Liver (tissue), 9 donors: ENCODE results near the gene JAM2. TPM values are rescaled to one million over a fixed set of nuclear protein-coding genes. Genes with fewer than 3 reads are reported as not detected.

Source experiments
- DNase-seq: peaks from one replicate; pipeline ENCODE4 v3.0.0-alpha.2; 2017; ENCODE audit warnings: low spot score
- H3K27ac ChIP-seq, 2 donors: one replicate each; pipeline ENCODE4 v1.7.0; 2013; ENCODE audit warnings: inconsistent platforms in 2 of 2, low read length in 2 of 2, control low read depth in 1 of 2, low read depth in 1 of 2, mild to moderate bottlenecking in 1 of 2
- H3K27me3 ChIP-seq, 4 donors: one replicate each; pipeline versions ENCODE4 v1.6.1 to v1.7.0; 2013; ENCODE audit warnings: low read length in 3 of 4, inconsistent platforms in 1 of 4, mild to moderate bottlenecking in 1 of 4, moderate library complexity in 1 of 4; ENCODE audit not compliant: control insufficient read depth in 4 of 4, insufficient read depth in 4 of 4
- H3K36me3 ChIP-seq, 4 donors: one replicate each; pipeline versions ENCODE4 v1.6.1 to v1.7.0; 2013; ENCODE audit warnings: low read length in 3 of 4, mild to moderate bottlenecking in 3 of 4, low read depth in 1 of 4, moderate library complexity in 1 of 4; ENCODE audit not compliant: control insufficient read depth in 4 of 4, insufficient read depth in 3 of 4
- H3K4me1 ChIP-seq, 4 donors: one replicate each; pipeline versions ENCODE4 v1.6.1 to v1.7.0; 2013; ENCODE audit warnings: low read length in 3 of 4, mild to moderate bottlenecking in 3 of 4, moderate library complexity in 1 of 4; ENCODE audit not compliant: control insufficient read depth in 4 of 4, insufficient read depth in 4 of 4
- H3K4me3 ChIP-seq, 3 donors: one replicate each; pipeline versions ENCODE4 v1.6.1 to v1.7.0; 2013; ENCODE audit warnings: low read length in 3 of 3, control low read depth in 1 of 3, low read depth in 1 of 3, mild to moderate bottlenecking in 1 of 3
- H3K9ac ChIP-seq, 2 donors: one replicate each; pipeline ENCODE4 v1.7.0; 2013; ENCODE audit warnings: low read length in 2 of 2, mild to moderate bottlenecking in 2 of 2, moderate library complexity in 2 of 2, control low read depth in 1 of 2, low read depth in 1 of 2
- H3K9me3 ChIP-seq, 4 donors: one replicate each; pipeline versions ENCODE4 v1.6.1 to v1.7.0; 2013; ENCODE audit warnings: low read length in 3 of 4; ENCODE audit not compliant: control insufficient read depth in 4 of 4
- EGR1 ChIP-seq, 2 donors: IDR thresholded peaks; 2 replicates each; pipeline ENCODE4 v1.6.1; 2016 to 2018; ENCODE audit warnings: antibody characterized with exemption in 2 of 2, low read depth in 2 of 2
- FOXA1 ChIP-seq: IDR thresholded peaks from 2 replicates; pipeline ENCODE4 v1.6.1; 2016; ENCODE audit warnings: antibody characterized with exemption
- FOXA2 ChIP-seq: IDR thresholded peaks from 2 replicates; pipeline ENCODE4 v1.6.1; 2016; ENCODE audit warnings: antibody characterized with exemption
- HNF4A ChIP-seq, 2 donors: conservative IDR thresholded peaks; 2 replicates each; pipeline ENCODE4 v1.6.1; 2016; ENCODE audit warnings: antibody characterized with exemption in 2 of 2, mild to moderate bottlenecking in 2 of 2
- HNF4G ChIP-seq: IDR thresholded peaks from 2 replicates; pipeline ENCODE4 v1.6.1; 2016; ENCODE audit warnings: antibody characterized with exemption
- JUND ChIP-seq, 2 donors: IDR thresholded peaks; 2 replicates each; pipeline ENCODE4 v1.6.1; 2016; ENCODE audit warnings: antibody characterized with exemption in 2 of 2
- RAD21 ChIP-seq, 2 donors: IDR thresholded peaks; 2 replicates each; pipeline ENCODE4 v1.6.1; 2016; ENCODE audit warnings: antibody characterized with exemption in 2 of 2, mild to moderate bottlenecking in 2 of 2
- RXRA ChIP-seq, 2 donors: IDR thresholded peaks; 2 replicates each; pipeline ENCODE4 v1.6.1; 2017 to 2018; ENCODE audit warnings: antibody characterized with exemption in 2 of 2, mild to moderate bottlenecking in 1 of 2
- SP1 ChIP-seq: IDR thresholded peaks from 2 replicates; pipeline ENCODE4 v1.6.1; 2018; ENCODE audit warnings: antibody characterized with exemption, mild to moderate bottlenecking
- WGBS: extraction: QIAGEN DNeasy Blood & Tissue Kit; methylation state at CpG from one replicate; pipeline ENCODE4 v1.1.7; 2013; 5-methylcytosine and 5-hydroxymethylcytosine counted together
- polyA plus RNA-seq, 2 donors: library from polyadenylated mRNA; stranded (reverse) in 1 of 2; unstranded in 1 of 2; fragments of 200-250 nt in 1 of 2; fragments of >200 nt in 1 of 2; fragmentation: Nextera tagmentation in 1 of 2; extraction: Ambion mirVana in 1 of 2; gene quantifications; one replicate each; pipeline versions ENCODE4 v1.2.1 to v1.2.3, GENCODE V29; 2013 to 2015
- total RNA-seq, 2 donors: library from RNA; depleted of rRNA; stranded (reverse); fragments of >200 nt; gene quantifications; one replicate each; pipeline ENCODE4 v1.2.3, GENCODE V29; 2014
- TF ChIP-seq, protein P1 (sequence below): IDR thresholded peaks from 2 replicates; pipeline ENCODE4 v1.6.1; 2016; ENCODE audit warnings: antibody characterized with exemption
- TF ChIP-seq, protein P2 (sequence below): IDR thresholded peaks from 2 replicates; pipeline ENCODE4 v1.6.1; 2016; ENCODE audit warnings: antibody characterized with exemption
- TF ChIP-seq, protein P3 (sequence below): IDR thresholded peaks from 2 replicates; pipeline ENCODE4 v1.6.1; 2016; ENCODE audit warnings: antibody characterized with exemption
- TF ChIP-seq, protein P4 (sequence below): fragments of 150-350 bp; IDR thresholded peaks from 2 replicates; pipeline ENCODE4 v1.5.1; 2017; ENCODE audit warnings: improper control_type of control experiment, low read depth, low read length; ENCODE audit not compliant: missing input control
- TF ChIP-seq, protein P5 (sequence below): IDR thresholded peaks from 2 replicates; pipeline ENCODE4 v1.6.1; 2016; ENCODE audit warnings: antibody characterized with exemption, mild to moderate bottlenecking
- donor health status: healthy.
- donor health status: healthy.
- donor health status: healthy.
- donor health status: healthy.
- donor health status: healthy.

The JAM2 gene
- total and polyA plus RNA-seq, 4 donors, result 0.89 to 2.0 (median 1.3) TPM

DNA sequence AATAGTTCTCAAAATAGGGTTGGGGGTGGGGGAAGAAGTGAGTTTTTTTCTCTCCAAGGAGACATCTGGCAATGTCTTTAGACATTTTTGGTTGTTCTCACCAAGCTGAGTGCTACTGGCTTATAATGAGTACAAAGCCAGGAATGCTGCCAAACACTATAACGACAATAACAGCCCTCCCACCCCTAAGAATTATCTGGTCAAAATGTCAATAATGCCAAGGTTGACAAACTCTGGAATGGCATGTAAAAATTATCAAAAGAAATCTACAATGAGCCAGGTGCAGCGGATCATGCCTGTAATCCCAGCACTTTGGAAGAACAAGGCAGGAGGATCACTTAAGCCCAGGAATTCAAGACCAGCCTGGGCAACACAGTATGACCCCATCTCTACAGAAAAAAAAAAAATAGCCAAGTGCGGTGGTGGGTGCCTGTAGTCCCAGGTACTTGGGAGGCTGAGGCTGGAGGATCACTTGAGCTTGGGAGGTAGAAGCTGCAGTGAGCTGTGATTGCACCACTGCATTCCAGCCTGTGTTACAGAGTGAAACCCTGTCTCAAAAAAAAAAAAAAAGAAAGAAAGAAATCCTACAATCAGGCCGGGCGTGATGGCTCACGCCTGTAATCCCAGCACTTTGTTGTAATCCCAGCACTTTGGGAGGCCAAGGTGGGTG, 93.2 kb downstream of the JAM2 start:
- TF ChIP-seq, protein P1, sequence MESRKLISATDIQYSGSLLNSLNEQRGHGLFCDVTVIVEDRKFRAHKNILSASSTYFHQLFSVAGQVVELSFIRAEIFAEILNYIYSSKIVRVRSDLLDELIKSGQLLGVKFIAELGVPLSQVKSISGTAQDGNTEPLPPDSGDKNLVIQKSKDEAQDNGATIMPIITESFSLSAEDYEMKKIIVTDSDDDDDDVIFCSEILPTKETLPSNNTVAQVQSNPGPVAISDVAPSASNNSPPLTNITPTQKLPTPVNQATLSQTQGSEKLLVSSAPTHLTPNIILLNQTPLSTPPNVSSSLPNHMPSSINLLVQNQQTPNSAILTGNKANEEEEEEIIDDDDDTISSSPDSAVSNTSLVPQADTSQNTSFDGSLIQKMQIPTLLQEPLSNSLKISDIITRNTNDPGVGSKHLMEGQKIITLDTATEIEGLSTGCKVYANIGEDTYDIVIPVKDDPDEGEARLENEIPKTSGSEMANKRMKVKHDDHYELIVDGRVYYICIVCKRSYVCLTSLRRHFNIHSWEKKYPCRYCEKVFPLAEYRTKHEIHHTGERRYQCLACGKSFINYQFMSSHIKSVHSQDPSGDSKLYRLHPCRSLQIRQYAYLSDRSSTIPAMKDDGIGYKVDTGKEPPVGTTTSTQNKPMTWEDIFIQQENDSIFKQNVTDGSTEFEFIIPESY, result no peak
- TF ChIP-seq JUND (IDR thresholded peaks at IDR 0.05) (no peak), FOXA2 (no peak), RAD21 (IDR thresholded peaks at IDR 0.05) (no peak), EGR1 (IDR thresholded peaks at IDR 0.05; ENCODE audit: low read depth in 2 of 2) (no peak)
- TF ChIP-seq, protein P2, sequence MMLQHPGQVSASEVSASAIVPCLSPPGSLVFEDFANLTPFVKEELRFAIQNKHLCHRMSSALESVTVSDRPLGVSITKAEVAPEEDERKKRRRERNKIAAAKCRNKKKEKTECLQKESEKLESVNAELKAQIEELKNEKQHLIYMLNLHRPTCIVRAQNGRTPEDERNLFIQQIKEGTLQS, result no peak
- WGBS, result 79% methylated on average over 6 of the region's 6 CpGs
- H3K4me1 ChIP-seq, result peaks cover 8 to 41% (median 34%) of the 10 kb centered on the region in 4 donors
- DNase-seq, result no peak
- H3K27ac ChIP-seq, result no peak overlapping the region
- no peak overlapping the region for H3K9ac ChIP-seq
- H3K36me3 ChIP-seq, result peaks cover 3 to 24% (median 22%) of the 10 kb centered on the region in 4 donors
- no peaks in the 10 kb centered on the region for H3K9me3 ChIP-seq
- H3K27me3 ChIP-seq, result no peaks in the 10 kb centered on the region
- H3K4me3 ChIP-seq, result no peak overlapping the region

DNA sequence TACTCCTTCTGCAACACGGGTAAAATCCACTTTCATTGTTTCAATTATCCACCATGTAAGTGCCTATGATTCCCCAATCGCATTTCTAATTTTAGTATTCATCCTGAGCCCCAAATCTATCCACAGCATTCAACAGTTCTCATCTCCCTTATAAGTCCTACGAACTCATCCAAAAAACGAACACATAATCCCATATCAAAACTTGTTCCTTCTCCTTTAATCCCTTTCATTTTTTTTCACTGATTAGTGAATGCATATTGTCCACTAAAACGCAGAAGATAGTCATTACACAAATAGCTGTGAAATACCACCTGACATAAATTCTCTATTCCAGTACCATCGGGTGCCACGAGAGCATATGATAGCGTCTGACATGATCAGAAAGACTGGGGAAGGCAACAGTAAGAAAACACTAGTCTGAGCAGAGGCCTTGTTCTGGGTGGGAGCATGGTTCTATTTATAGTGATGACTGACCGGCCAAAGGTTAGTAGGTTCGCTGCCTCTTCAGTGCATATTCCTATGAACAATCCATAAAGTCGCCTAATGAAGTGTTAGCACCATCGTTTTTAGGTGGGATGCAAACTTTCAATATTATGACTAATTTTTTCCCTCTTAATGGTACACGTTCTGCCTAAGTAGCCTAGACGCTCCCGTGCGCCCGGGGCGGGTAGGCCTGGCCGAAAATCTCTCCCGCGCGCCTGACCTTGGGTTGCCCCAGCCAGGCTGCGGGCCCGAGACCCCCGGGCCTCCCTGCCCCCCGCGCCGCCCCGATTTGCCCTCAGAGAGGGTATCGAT, 95.0 kb downstream of the JAM2 start:
- TF ChIP-seq, protein P2, result peak; percentile 34
- TF ChIP-seq HNF4A (conservative IDR thresholded peaks at IDR 0.05) (peak; percentile 36 to 53), SP1 (no peak)
- Histone ChIP-seq H3K27ac (peak overlapping the region; percentile 88 to 98), H3K4me3 (peak overlapping the region; percentile 71 to 88 (median 78)), H3K9me3 (no peaks in the 10 kb centered on the region), H3K27me3 (no peaks in the 10 kb centered on the region), H3K36me3 (peaks cover 1 to 6% (median 4%) of the 10 kb centered on the region in 4 donors), H3K4me1 (peaks cover 8 to 42% (median 34%) of the 10 kb centered on the region in 4 donors), H3K9ac (peak overlapping the region; percentile 67 to 97)
- peak; percentile 40 for DNase-seq
- 2% methylated on average over 30 of the region's 30 CpGs for WGBS

DNA sequence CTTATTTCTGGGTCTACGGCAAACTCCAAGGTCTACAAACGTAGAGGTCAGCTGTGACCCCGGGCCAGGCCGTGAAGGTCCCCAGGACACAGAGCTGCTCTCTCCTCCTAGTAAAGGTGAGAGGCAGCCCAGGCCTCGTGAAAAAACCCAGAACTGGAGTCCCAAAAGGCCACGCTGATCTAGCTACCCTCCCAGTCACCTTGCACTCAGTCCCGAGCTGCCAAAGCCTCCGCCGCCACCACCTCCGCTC, 95.5 kb downstream of the JAM2 start:
- DNase-seq, result no peak
- H3K9me3 ChIP-seq, result no peaks in the 10 kb centered on the region
- peak overlapping the region; percentile 88 to 98 for H3K27ac ChIP-seq
- peak overlapping the region; percentile 67 to 97 for H3K9ac ChIP-seq
- H3K4me1 ChIP-seq, result peaks cover 8 to 42% (median 34%) of the 10 kb centered on the region in 4 donors
- under 1% methylated on average over 10 of the region's 10 CpGs for WGBS
- TF ChIP-seq, protein P3, sequence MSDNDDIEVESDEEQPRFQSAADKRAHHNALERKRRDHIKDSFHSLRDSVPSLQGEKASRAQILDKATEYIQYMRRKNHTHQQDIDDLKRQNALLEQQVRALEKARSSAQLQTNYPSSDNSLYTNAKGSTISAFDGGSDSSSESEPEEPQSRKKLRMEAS, result no peak
- TF ChIP-seq SP1 (no peak), HNF4G (no peak), RXRA (IDR thresholded peaks at IDR 0.05) (no peak), FOXA1 (no peak), RAD21 (IDR thresholded peaks at IDR 0.05) (no peak), FOXA2 (no peak), EGR1 (IDR thresholded peaks at IDR 0.05; ENCODE audit: low read depth in 2 of 2) (no peak)
- TF ChIP-seq, protein P4, sequence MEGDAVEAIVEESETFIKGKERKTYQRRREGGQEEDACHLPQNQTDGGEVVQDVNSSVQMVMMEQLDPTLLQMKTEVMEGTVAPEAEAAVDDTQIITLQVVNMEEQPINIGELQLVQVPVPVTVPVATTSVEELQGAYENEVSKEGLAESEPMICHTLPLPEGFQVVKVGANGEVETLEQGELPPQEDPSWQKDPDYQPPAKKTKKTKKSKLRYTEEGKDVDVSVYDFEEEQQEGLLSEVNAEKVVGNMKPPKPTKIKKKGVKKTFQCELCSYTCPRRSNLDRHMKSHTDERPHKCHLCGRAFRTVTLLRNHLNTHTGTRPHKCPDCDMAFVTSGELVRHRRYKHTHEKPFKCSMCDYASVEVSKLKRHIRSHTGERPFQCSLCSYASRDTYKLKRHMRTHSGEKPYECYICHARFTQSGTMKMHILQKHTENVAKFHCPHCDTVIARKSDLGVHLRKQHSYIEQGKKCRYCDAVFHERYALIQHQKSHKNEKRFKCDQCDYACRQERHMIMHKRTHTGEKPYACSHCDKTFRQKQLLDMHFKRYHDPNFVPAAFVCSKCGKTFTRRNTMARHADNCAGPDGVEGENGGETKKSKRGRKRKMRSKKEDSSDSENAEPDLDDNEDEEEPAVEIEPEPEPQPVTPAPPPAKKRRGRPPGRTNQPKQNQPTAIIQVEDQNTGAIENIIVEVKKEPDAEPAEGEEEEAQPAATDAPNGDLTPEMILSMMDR, result no peak
- TF ChIP-seq, protein P1, result no peak
- TF ChIP-seq, protein P2, result no peak
- TF ChIP-seq, protein P5, sequence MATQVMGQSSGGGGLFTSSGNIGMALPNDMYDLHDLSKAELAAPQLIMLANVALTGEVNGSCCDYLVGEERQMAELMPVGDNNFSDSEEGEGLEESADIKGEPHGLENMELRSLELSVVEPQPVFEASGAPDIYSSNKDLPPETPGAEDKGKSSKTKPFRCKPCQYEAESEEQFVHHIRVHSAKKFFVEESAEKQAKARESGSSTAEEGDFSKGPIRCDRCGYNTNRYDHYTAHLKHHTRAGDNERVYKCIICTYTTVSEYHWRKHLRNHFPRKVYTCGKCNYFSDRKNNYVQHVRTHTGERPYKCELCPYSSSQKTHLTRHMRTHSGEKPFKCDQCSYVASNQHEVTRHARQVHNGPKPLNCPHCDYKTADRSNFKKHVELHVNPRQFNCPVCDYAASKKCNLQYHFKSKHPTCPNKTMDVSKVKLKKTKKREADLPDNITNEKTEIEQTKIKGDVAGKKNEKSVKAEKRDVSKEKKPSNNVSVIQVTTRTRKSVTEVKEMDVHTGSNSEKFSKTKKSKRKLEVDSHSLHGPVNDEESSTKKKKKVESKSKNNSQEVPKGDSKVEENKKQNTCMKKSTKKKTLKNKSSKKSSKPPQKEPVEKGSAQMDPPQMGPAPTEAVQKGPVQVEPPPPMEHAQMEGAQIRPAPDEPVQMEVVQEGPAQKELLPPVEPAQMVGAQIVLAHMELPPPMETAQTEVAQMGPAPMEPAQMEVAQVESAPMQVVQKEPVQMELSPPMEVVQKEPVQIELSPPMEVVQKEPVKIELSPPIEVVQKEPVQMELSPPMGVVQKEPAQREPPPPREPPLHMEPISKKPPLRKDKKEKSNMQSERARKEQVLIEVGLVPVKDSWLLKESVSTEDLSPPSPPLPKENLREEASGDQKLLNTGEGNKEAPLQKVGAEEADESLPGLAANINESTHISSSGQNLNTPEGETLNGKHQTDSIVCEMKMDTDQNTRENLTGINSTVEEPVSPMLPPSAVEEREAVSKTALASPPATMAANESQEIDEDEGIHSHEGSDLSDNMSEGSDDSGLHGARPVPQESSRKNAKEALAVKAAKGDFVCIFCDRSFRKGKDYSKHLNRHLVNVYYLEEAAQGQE, result no peak
- H3K36me3 ChIP-seq, result peaks cover 0 to 1% (median under 1%) of the 10 kb centered on the region in 4 donors
- no peaks in the 10 kb centered on the region for H3K27me3 ChIP-seq
- peak overlapping the region; percentile 71 to 88 (median 78) for H3K4me3 ChIP-seq
